HepG2 (cell line): ENCODE measurements around the gene PAM16. TPM values are rescaled to one million over a fixed set of nuclear protein-coding genes. Genes with fewer than 3 reads are reported as not detected.

Experiments
- ARID2 ChIP-seq: sonication (generic); formaldehyde crosslinking; IDR thresholded peaks from 2 replicates; pipeline ENCODE4 v1.8.1; 2022; ENCODE audit warnings: mild to moderate bottlenecking, missing genetic modification reagents, borderline replicate concordance
- GPBP1L1 ChIP-seq: sonication (generic); formaldehyde crosslinking; IDR thresholded peaks from 2 replicates; pipeline ENCODE4 v1.5.0; 2020; ENCODE audit warnings: mild to moderate bottlenecking, missing genetic modification reagents
- HNF4G ChIP-seq, 2 experiments: sonication (generic) in 1 of 2; formaldehyde crosslinking in 1 of 2; IDR thresholded peaks; 2 replicates each; pipeline versions ENCODE4 v1.4.0 to v1.6.1; 2011 to 2020; ENCODE audit warnings: borderline replicate concordance in 2 of 2, low read depth in 2 of 2, mild to moderate bottlenecking in 2 of 2, low read length in 1 of 2, missing genetic modification reagents in 1 of 2, moderate library complexity in 1 of 2
- JDP2 ChIP-seq: sonication (generic); formaldehyde crosslinking; IDR thresholded peaks from 2 replicates; pipeline ENCODE4 v1.8.1; 2022; ENCODE audit warnings: missing genetic modification reagents, borderline replicate concordance
- KLF16 ChIP-seq, 2 experiments: sonication (generic) in 1 of 2; formaldehyde crosslinking in 1 of 2; IDR thresholded peaks; 2 replicates each; pipeline versions ENCODE4 v1.6.1 to v1.8.0; 2016 to 2023; ENCODE audit warnings: missing genetic modification reagents in 2 of 2, missing compliant biosample characterization in 1 of 2
- NFATC3 ChIP-seq: sonication (generic); formaldehyde crosslinking; IDR thresholded peaks from 2 replicates; pipeline ENCODE4 v1.5.1; 2020; ENCODE audit warnings: mild to moderate bottlenecking, missing genetic modification reagents
- NFKB2 ChIP-seq: sonication (generic); formaldehyde crosslinking; IDR thresholded peaks from 2 replicates; pipeline ENCODE4 v1.4.0; 2020; ENCODE audit warnings: missing genetic modification reagents, borderline replicate concordance
- PBX3 ChIP-seq: sonication (generic); formaldehyde crosslinking; IDR thresholded peaks from 2 replicates; pipeline ENCODE4 v1.8.1; 2023; ENCODE audit warnings: missing genetic modification reagents, inconsistent platforms, borderline replicate concordance
- PPARG ChIP-seq: conservative IDR thresholded peaks from 2 replicates; pipeline ENCODE4 v1.6.1; 2016; ENCODE audit warnings: missing biosample characterization, missing genetic modification reagents
- PRPF4 ChIP-seq: fragments of 200-400 bp; formaldehyde crosslinking; IDR thresholded peaks from 2 replicates; pipeline ENCODE4 v1.6.1; 2016; ENCODE audit warnings: low read length, low read depth; ENCODE audit not compliant: poor library complexity, severe bottlenecking
- PTBP1 ChIP-seq: fragments of 200-400 bp; formaldehyde crosslinking; IDR thresholded peaks from 2 replicates; pipeline ENCODE4 v1.6.1; 2018; ENCODE audit warnings: low read length, low read depth; ENCODE audit not compliant: poor library complexity, severe bottlenecking
- RARG ChIP-seq: sonication (generic); formaldehyde crosslinking; IDR thresholded peaks from 2 replicates; pipeline ENCODE4 v1.4.0; 2020; ENCODE audit warnings: low read depth, mild to moderate bottlenecking, missing genetic modification reagents
- RNF2 ChIP-seq: fragments of 450-650 bp; conservative IDR thresholded peaks from 2 replicates; pipeline ENCODE4 v1.6.1; 2016; ENCODE audit warnings: low read depth
- SIN3A ChIP-seq: IDR thresholded peaks from 2 replicates; pipeline ENCODE4 v1.6.1; 2011; ENCODE audit warnings: low read depth, mild to moderate bottlenecking, control low read depth, low read length, borderline replicate concordance
- SMAD3 ChIP-seq: sonication (generic); formaldehyde crosslinking; IDR thresholded peaks from 2 replicates; pipeline ENCODE4 v1.4.0; 2020; ENCODE audit warnings: missing genetic modification reagents
- SMARCE1 ChIP-seq: fragments of 450-650 bp; IDR thresholded peaks from 2 replicates; pipeline ENCODE4 v1.6.1; 2017; ENCODE audit warnings: borderline replicate concordance
- TCF7 ChIP-seq: sonication (generic); IDR thresholded peaks from 2 replicates; pipeline ENCODE4 v1.6.1; 2016; ENCODE audit warnings: antibody characterized with exemption, low read depth
- TEAD2 ChIP-seq: sonication (generic); formaldehyde crosslinking; IDR thresholded peaks from 2 replicates; pipeline ENCODE4 v1.9.0; 2021; ENCODE audit warnings: missing genetic modification reagents
- ZBTB42 ChIP-seq: sonication (generic); formaldehyde crosslinking; IDR thresholded peaks from 2 replicates; pipeline ENCODE4 v1.5.0; 2020; ENCODE audit warnings: mild to moderate bottlenecking, missing genetic modification reagents
- ZNF337 ChIP-seq: sonication (generic); formaldehyde crosslinking; IDR thresholded peaks from 2 replicates; pipeline ENCODE4 v1.5.1; 2020; ENCODE audit warnings: missing genetic modification reagents, low read depth, mild to moderate bottlenecking, borderline replicate concordance
- ZNF724P ChIP-seq: sonication (generic); formaldehyde crosslinking; IDR thresholded peaks from 2 replicates; pipeline ENCODE4 v1.8.0; 2022; ENCODE audit warnings: missing genetic modification reagents, borderline replicate concordance
- ZNF776 ChIP-seq: sonication (generic); formaldehyde crosslinking; IDR thresholded peaks from 2 replicates; pipeline ENCODE4 v1.4.0; 2020; ENCODE audit warnings: mild to moderate bottlenecking, missing genetic modification reagents
- ZNF841 ChIP-seq: sonication (generic); formaldehyde crosslinking; IDR thresholded peaks from 2 replicates; pipeline ENCODE4 v1.8.1; 2023; ENCODE audit warnings: missing genetic modification reagents, borderline replicate concordance
- polyA plus RNA-seq, 8 experiments: library from polyadenylated mRNA; depleted of rRNA in 3 of 8; stranded (reverse) in 7 of 8; unstranded in 1 of 8; fragments of >200 nt; fragmentation: Illumina TruSeq in 4 of 8; extraction: Trizol in 4 of 8; gene quantifications; 2 replicates each; pipeline versions ENCODE4 v1.2.1 to v1.2.3, GENCODE V29; 2011 to 2016; ENCODE audit warnings: low read depth in 4 of 8, missing spikeins in 1 of 8, mixed read lengths in 1 of 8; ENCODE audit not compliant: insufficient read depth in 1 of 8
- total RNA-seq, 5 experiments: library from RNA; depleted of rRNA; stranded (reverse); fragments of >200 nt; fragmentation: Illumina TruSeq; extraction: Trizol; gene quantifications; 2 replicates each; pipeline ENCODE4 v1.2.3, GENCODE V29; 2016; ENCODE audit warnings: low read depth in 1 of 5
- TF ChIP-seq, protein P1 (sequence below): sonication (generic); formaldehyde crosslinking; IDR thresholded peaks from 2 replicates; pipeline ENCODE4 v1.8.1; 2022; ENCODE audit warnings: mild to moderate bottlenecking, missing genetic modification reagents
- TF ChIP-seq, protein P2 (sequence below): sonication (generic); formaldehyde crosslinking; IDR thresholded peaks from 2 replicates; pipeline ENCODE4 v1.5.1; 2020; ENCODE audit warnings: mild to moderate bottlenecking, missing genetic modification reagents, moderate library complexity

The PAM16 gene
- total and polyA plus RNA-seq, 2 of the 13 experiments (the other 11 are each of a cell fraction or from before 2014, with no cell fraction given): 51.5 to 51.8 TPM

GRCh38 chr16:4372578-4373355 is 21.6 kb upstream of the PAM16 start (continued):
- TF ChIP-seq, protein P1, sequence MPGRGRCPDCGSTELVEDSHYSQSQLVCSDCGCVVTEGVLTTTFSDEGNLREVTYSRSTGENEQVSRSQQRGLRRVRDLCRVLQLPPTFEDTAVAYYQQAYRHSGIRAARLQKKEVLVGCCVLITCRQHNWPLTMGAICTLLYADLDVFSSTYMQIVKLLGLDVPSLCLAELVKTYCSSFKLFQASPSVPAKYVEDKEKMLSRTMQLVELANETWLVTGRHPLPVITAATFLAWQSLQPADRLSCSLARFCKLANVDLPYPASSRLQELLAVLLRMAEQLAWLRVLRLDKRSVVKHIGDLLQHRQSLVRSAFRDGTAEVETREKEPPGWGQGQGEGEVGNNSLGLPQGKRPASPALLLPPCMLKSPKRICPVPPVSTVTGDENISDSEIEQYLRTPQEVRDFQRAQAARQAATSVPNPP (CRISPR knock-in tag): 0 out of 2 replicates have a peak, but pooled peaks have one; percentile 51
- TF ChIP-seq PRPF4 (peak; percentile 88), RARG (no peak), SMARCE1 (no peak), ZNF337 (CRISPR knock-in tag) (no peak), PPARG (CRISPR knock-in tag) (no peak), ZBTB42 (no peak; the same call in 1 of the 2 replicates), ZNF841 (CRISPR knock-in tag) (no peak), NFATC3 (no peak), TCF7 (no peak), ZNF724P (no peak), SMAD3 (CRISPR knock-in tag) (no peak), SIN3A (peak; percentile 72; the same call in 1 of the 2 replicates), PTBP1 (no peak), NFKB2 (CRISPR knock-in tag) (no peak; the same call in 1 of the 2 replicates), PBX3 (CRISPR knock-in tag) (no peak), RNF2 (no peak), HNF4G (IDR thresholded peaks at IDR 0.05; ENCODE audit: borderline replicate concordance, low read depth, low read length) (peak; percentile 93), HNF4G (CRISPR knock-in tag; IDR thresholded peaks at IDR 0.05; ENCODE audit: borderline replicate concordance, low read depth) (no peak; the same call in 1 of the 2 replicates), ARID2 (CRISPR knock-in tag) (no peak), GPBP1L1 (CRISPR knock-in tag) (no peak), TEAD2 (no peak), ZNF776 (CRISPR knock-in tag) (no peak; the same call in 1 of the 2 replicates), JDP2 (CRISPR knock-in tag) (no peak), KLF16 (CRISPR knock-in tag; IDR thresholded peaks at IDR 0.05) (peak in 1 of 2 experiments; percentile 51; a peak in 2 of 4 replicates)
- TF ChIP-seq, protein P2, sequence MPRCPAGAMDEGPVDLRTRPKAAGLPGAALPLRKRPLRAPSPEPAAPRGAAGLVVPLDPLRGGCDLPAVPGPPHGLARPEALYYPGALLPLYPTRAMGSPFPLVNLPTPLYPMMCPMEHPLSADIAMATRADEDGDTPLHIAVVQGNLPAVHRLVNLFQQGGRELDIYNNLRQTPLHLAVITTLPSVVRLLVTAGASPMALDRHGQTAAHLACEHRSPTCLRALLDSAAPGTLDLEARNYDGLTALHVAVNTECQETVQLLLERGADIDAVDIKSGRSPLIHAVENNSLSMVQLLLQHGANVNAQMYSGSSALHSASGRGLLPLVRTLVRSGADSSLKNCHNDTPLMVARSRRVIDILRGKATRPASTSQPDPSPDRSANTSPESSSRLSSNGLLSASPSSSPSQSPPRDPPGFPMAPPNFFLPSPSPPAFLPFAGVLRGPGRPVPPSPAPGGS (CRISPR knock-in tag): peak; percentile 53; the same call in 1 of the 2 replicates
